DOHH2 (cell line): ENCODE measurements around the gene SH2D1A.

ENCODE experiments used
- EZH2phosphoT487 ChIP-seq: fragments of 200-600 bp; sonication (generic); IDR thresholded peaks from 2 replicates; pipeline ENCODE4 v1.6.1; 2017; ENCODE audit warnings: borderline replicate concordance, mild to moderate bottlenecking, antibody characterized with exemption, low read length, moderate library complexity, mixed read lengths
- TF ChIP-seq, protein P1 (sequence below): fragments of 200-600 bp; sonication (generic); IDR thresholded peaks from one replicate; pipeline ENCODE4 v1.5.1; 2014; ENCODE audit warnings: antibody characterized with exemption, mild to moderate bottlenecking, low read depth, low read length; ENCODE audit not compliant: poor library complexity, severe bottlenecking

DNA sequence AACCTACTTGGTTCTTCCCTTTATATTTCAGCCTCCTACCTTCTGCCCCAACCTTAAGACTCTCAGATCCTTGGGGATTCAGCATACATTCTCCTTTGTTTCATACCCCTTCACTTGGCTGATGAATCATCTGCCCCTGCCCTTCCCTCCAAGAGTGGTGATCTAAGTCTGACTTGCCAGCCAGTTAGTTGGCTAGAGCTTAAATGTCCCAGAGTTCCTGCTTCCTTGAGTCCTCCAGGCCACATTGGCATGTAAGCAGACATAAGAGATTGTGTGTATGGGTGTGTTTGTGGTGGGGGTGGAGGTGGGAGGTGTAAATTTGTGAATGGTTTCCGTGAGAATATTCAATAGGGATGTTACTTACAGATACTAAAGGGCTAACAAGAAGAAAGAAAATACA lies 17.6 kb upstream of the SH2D1A start:
- TF ChIP-seq, protein P1, sequence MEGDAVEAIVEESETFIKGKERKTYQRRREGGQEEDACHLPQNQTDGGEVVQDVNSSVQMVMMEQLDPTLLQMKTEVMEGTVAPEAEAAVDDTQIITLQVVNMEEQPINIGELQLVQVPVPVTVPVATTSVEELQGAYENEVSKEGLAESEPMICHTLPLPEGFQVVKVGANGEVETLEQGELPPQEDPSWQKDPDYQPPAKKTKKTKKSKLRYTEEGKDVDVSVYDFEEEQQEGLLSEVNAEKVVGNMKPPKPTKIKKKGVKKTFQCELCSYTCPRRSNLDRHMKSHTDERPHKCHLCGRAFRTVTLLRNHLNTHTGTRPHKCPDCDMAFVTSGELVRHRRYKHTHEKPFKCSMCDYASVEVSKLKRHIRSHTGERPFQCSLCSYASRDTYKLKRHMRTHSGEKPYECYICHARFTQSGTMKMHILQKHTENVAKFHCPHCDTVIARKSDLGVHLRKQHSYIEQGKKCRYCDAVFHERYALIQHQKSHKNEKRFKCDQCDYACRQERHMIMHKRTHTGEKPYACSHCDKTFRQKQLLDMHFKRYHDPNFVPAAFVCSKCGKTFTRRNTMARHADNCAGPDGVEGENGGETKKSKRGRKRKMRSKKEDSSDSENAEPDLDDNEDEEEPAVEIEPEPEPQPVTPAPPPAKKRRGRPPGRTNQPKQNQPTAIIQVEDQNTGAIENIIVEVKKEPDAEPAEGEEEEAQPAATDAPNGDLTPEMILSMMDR: no peak
- TF ChIP-seq EZH2phosphoT487: no peak
